ENCODE measurements around the gene CRY2.

Gene CRY2

DNA sequence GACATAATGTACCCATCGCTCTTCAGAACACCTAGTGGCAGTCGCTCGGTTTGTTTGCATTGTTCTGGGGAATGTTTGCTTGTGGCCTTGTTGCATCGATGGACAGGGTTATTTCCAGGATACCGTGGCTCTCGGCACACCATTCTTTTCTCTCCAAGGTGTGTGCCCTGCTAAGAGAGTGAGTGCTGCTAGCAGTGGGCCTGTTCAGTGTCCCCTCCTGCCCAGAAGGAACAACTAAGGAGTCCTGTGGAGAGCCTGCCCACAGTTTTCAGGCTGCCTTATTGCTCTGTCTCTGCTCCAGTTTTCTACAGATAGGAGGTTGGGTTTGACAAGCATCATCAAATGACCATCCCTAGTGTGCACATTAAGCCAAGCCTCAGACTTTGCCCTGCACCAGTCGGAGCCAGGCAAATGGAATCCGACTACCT is 1.4 kb downstream of the CRY2 start:
- DNase-seq (ENCODE audit: low spot score) = no peak

- no peak for DNase-seq (ENCODE audit: low spot score)
These were observed 3.2 kb downstream of the CRY2 start for GRCh38 chr11:45850446-45850845.

GRCh38 chr11:45851228-45851627 is 4.0 kb downstream of the CRY2 start:
- no peak for DNase-seq (ENCODE audit: low spot score)

DNA sequence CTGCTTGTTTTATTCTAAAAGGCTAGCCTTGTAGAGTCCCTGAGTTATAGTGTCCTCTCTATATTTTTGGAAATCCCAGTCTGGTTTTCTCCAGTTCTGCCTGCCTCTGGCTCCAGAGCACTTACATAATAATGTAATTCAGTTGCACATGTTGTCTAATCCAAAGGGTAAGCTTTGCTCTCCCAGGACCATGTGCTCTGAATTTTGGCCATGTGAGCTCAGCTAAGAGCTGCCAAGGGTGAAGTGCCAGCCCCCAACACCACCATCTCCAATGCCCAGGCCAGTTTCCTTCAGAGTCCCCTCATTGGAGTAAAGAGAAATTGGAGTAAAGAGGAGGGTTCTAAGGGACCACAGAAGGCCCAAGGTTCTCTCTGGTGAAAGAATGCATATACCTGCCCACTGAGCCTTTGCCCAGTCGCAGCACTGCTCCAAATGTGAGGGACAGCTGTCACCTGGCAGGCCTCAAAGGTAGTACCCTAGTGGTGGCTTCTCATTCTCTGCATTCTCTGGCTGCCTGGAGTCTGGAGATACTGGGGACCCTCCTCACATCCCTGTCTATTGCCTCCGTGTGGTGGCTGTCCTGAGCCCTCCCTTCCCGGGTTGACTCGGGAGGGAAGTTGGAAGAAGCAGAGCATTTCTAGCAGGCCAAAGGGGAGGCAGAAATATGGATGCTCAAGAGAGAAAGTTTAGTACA is 4.9 kb downstream of the CRY2 start:
- no peak for DNase-seq (ENCODE audit: low spot score)

- no peak for DNase-seq (ENCODE audit: low spot score)
These were observed 5.4 kb downstream of the CRY2 start for GRCh38 chr11:45852712-45853101.

GRCh38 chr11:45853332-45854219 is 6.3 kb downstream of the CRY2 start:
- DNase-seq (ENCODE audit: low spot score) = no peak

DNA sequence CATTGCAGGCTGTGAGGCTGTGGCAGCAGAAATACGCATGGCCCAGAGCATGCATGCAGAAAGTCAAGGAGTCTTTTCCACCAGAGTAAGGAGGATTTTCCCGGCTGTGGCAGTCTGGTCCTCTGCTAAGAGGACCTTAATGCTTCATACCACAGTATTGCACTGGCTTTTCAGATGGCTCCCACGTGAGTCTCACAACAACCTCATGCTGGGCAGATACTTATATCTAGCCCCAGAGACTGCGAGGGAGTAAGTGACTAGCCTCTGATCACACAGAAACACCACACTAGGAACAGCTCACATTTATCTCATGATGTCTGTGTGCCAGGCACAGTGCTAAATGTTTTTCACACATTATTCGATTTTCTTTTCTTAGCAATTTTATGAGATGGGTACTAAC is 8.0 kb downstream of the CRY2 start:
- no peak for DNase-seq (ENCODE audit: low spot score)

- no peak for DNase-seq (ENCODE audit: low spot score)
These were observed 8.8 kb downstream of the CRY2 start for GRCh38 chr11:45856044-45856468.

GRCh38 chr11:45857961-45858474 is 10.7 kb downstream of the CRY2 start:
- DNase-seq (ENCODE audit: low spot score) = no peak

DNA sequence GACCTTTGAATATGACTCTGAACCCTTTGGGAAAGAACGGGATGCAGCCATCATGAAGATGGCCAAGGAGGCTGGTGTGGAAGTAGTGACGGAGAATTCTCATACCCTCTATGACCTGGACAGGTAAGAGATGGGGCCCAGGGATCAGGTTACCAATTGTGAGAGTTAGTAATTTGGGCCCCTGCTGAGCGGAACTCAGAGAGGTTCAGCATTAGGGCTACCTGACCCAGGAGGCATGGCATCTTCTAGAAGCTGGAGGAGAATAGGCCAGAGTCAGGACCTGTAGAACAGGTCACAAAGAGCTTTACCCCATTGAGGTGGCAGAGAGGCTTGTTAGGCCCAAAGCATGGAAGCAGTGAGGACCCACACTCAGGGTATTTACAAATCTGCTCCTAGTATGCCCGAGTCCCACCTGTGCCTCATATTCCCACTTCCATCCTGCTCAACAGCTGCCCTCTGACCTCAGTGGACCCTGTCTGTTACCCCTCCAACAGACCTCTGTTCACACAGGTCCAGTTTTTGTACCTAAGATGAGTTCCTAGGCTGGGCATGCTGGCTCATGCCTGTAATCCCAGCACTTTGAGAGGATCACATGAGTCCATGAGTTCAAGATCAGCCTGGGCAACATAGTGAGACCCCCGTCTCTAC is 11.6 kb downstream of the CRY2 start:
- DNase-seq (ENCODE audit: low spot score) = no peak

DNA sequence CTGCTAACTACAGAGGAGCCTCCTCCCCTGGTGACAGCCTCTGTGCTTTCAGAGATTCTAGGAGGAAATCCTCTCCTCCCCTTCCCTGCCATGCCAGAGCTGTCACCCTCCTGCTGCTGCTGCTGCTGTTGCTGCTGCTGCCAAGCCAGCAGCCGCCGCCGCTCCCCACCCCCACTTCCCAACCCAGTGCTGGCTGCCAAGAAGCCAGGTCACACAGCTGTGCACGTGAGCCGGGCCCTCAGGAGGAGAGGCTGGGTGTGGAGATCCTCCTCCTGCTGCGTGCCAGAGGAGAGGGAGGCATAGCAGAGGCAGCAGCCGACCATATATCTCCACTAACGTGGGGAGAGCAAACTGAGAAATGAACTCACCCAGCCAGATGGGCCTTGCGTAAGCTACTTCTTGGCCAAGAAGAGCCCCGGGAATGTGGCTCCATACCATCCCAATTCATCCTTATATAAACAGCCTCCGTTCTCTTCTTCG is 12.4 kb downstream of the CRY2 start:
- DNase-seq (ENCODE audit: low spot score) = no peak

- no peak for DNase-seq (ENCODE audit: low spot score)
These were observed 13.1 kb downstream of the CRY2 start for GRCh38 chr11:45860348-45860747.

DNA sequence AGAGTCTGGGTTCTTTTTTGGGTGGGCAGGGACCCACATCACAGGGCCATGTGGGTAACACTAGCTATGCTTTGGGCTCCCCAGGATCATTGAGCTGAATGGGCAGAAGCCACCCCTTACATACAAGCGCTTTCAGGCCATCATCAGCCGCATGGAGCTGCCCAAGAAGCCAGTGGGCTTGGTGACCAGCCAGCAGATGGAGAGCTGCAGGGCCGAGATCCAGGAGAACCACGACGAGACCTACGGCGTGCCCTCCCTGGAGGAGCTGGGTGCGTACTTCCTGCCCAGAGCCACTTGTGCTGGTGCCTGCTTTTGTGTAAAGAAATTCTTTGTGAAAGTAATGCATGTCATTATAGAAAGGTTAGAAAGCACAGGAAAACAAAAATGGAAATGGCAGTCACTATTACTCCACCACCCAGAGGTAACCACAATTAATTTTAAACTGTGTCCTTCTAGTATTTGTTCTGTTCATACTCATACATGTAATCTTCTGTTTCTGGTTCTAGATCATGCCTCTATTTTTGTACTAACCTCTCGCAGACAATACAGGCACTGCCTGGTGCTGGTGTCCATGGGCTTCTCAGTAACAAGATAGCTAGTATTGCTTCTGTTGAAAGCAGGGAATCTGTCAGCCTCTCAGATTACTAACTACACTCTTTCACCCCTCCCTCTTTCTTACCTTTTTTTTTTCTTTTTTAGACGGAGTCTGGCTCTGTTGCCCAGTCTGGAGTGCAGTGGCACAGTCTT is 13.7 kb downstream of the CRY2 start:
- no peak for DNase-seq (ENCODE audit: low spot score)

DNA sequence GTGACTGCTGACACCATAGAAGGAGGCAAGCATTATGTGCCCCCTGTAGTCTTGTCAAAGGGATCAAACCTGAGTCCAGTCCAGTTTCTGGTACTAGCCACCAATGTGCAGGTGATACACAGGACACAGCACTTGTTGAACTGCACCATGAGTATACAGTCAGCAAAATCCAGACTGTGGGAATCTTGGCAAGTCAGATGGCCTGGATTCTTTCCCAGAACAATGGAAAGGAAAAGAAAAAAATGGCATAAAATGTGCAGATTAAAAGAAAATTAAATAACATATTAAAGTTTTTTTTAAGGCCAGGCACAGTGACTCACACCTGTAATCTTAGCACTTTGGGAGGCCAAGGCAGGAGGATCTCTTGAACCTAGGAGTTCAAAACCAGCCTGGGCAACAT is 16.8 kb downstream of the CRY2 start:
- no peak for DNase-seq (ENCODE audit: low spot score)

DNA sequence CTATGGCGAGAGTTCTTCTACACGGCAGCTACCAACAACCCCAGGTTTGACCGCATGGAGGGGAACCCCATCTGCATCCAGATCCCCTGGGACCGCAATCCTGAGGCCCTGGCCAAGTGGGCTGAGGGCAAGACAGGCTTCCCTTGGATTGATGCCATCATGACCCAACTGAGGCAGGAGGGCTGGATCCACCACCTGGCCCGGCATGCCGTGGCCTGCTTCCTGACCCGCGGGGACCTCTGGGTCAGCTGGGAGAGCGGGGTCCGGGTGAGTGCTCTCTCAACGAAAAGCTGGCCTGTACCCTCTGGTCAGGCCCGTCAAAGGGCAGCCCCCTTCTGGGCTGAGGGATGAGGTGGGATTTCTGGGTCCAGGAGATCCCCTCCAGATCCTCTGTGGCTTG is 22.3 kb downstream of the CRY2 start:
- no peak for DNase-seq (ENCODE audit: low spot score)

DNA sequence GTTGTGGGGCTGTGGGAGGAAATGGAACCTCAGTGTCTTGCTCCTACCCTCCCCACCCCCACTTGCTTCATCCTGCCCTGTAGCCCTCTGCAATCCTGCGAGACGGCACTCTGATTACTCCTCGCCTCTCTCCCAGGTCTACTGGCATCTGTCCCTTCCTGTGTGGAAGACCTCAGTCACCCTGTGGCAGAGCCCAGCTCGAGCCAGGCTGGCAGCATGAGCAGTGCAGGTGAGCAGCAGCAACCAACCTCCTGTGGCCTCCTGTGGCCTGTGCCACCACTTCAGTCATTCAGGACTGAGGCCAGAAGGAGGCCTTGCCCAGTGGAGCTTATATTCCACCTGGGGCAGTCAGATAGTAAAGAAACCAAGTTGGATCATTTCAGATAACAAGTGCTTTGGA is 23.4 kb downstream of the CRY2 start:
- DNase-seq (ENCODE audit: low spot score) = no peak

- no peak for DNase-seq (ENCODE audit: low spot score)
These were observed 24.4 kb downstream of the CRY2 start for GRCh38 chr11:45871638-45872037.

DNA sequence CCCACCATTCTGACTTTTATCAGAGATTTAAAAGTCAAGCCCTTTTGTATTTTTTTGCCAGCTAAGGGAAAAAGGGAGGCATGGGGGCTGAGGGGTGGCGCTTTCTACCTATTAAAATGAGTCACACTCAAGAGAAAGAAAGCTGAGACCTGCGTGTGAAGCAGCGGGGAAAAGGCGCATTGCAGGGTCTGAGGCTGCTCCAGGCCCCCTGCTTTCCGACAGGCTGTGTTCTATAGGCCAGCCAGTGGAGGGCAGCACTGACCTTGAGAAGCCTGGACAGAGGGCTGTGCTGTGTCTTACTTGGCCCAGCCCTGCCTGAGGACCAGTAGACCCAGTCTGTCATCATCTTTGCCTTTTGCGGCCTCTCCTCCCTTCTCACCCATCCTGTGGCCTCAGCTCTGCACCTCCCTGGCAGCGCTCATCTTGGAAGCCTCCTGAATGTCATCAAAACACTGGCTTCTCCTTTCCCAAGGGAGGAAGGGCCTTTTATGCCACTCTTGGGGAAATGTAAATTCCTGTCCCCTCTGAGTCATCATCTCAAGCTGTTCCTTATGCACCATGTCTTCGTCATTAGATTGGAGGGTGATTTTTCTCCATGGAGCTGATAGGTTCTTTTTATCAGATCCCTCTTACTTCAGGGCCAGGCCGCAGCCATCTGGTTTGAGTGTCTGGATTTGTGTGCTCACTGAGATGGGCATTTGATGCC is 25.5 kb downstream of the CRY2 start:
- DNase-seq (ENCODE audit: low spot score) = peak; percentile 61

GRCh38 chr11:45876401-45876800 is 29.1 kb downstream of the CRY2 start:
- no peak for DNase-seq (ENCODE audit: low spot score)

GRCh38 chr11:45877221-45877620 is 29.9 kb downstream of the CRY2 start:
- no peak for DNase-seq (ENCODE audit: low spot score)

- no peak for DNase-seq (ENCODE audit: low spot score)
These were observed 30.6 kb downstream of the CRY2 start for GRCh38 chr11:45877845-45878244.
